Camera-type eye (tissue), 1 donor: ENCODE measurements around the gene MSL3. TPM values are rescaled to one million over a fixed set of nuclear protein-coding genes. Genes with fewer than 3 reads are reported as not detected.

Source experiments
- total RNA-seq: library from RNA; depleted of rRNA; stranded (reverse); fragments of >200 nt; gene quantifications from one replicate; pipeline ENCODE4 v1.2.3, GENCODE V29; 2014

The MSL3 gene, protein sequence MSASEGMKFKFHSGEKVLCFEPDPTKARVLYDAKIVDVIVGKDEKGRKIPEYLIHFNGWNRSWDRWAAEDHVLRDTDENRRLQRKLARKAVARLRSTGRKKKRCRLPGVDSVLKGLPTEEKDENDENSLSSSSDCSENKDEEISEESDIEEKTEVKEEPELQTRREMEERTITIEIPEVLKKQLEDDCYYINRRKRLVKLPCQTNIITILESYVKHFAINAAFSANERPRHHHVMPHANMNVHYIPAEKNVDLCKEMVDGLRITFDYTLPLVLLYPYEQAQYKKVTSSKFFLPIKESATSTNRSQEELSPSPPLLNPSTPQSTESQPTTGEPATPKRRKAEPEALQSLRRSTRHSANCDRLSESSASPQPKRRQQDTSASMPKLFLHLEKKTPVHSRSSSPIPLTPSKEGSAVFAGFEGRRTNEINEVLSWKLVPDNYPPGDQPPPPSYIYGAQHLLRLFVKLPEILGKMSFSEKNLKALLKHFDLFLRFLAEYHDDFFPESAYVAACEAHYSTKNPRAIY
- total RNA-seq = 23.5 TPM

DNA sequence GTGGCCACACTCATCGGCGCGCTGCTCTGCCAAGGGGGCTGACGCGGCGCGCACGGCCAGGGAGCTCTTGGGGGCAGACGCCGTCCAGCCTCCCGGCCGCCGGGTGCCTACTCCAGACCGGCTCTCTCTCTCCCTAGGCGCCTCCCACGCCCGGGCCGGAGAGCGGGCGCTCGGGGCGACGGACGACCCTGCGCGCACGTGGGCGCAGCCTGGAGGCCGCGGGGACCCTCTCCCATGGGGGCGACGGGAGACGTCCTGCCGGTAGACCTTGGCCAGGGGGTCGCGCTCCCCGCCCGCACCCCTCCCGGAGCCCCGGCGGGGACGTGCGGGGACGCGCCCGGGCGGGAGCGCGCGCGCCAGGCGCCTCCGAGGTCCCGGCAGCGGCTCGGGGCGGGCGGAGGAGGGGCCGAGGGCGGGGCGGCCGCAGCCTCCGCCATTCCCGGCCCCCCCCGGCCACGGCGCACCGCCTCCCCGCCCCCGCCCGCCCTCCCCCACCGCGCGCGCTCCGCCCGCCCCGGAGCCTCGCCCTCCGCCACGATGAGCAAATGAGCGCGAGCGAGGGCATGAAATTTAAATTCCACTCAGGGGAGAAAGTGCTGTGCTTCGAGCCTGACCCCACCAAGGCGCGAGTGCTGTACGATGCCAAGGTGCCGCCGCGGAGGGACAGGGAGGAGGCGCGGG is at the start of gene MSL3:
Gene MSL3 (plus strand): TSS at position 519 of the 681 bp plus-strand sequence. CDS start 27 bp downstream, at position 546.

Other genes with a start within 250 kb of the MSL3 start
- gene ARHGAP6, start 92.3 kb upstream of the MSL3 start, total RNA-seq = 9.3 TPM